Ishikawa (cell line): Measurements from ENCODE around the gene IRAK2.

Experiments
- CEBPB ChIP-seq: IDR thresholded peaks from 2 replicates; pipeline ENCODE4 v1.6.1; 2012
- CREB1 ChIP-seq: IDR thresholded peaks from 2 replicates; pipeline ENCODE4 v1.6.1; 2012; ENCODE audit warnings: low read depth
- EGR1 ChIP-seq: IDR thresholded peaks from 2 replicates; pipeline ENCODE4 v1.6.1; 2012
- EP300 ChIP-seq: IDR thresholded peaks from 2 replicates; pipeline ENCODE4 v1.6.1; 2012; ENCODE audit warnings: borderline replicate concordance
- FOXM1 ChIP-seq: IDR thresholded peaks from 2 replicates; pipeline ENCODE4 v1.6.1; 2012; ENCODE audit warnings: low read depth, borderline replicate concordance
- NFIC ChIP-seq: IDR thresholded peaks from 2 replicates; pipeline ENCODE4 v1.6.1; 2012
- RAD21 ChIP-seq: IDR thresholded peaks from 2 replicates; pipeline ENCODE4 v1.6.1; 2012; ENCODE audit warnings: low read depth
- TAF1 ChIP-seq: IDR thresholded peaks from 2 replicates; pipeline ENCODE4 v1.6.1; 2012; ENCODE audit warnings: low read depth, mild to moderate bottlenecking
- TCF12 ChIP-seq: IDR thresholded peaks from 2 replicates; pipeline ENCODE4 v1.6.1; 2012; ENCODE audit warnings: low read depth
- TEAD4 ChIP-seq: IDR thresholded peaks from 2 replicates; pipeline ENCODE4 v1.6.1; 2012
- YY1 ChIP-seq: IDR thresholded peaks from 2 replicates; pipeline ENCODE4 v1.6.1; 2012; ENCODE audit warnings: low read depth
- ZBTB7A ChIP-seq: IDR thresholded peaks from 2 replicates; pipeline ENCODE4 v1.6.1; 2012; ENCODE audit warnings: low read depth
- TF ChIP-seq, protein P1 (sequence below): IDR thresholded peaks from 2 replicates; pipeline ENCODE4 v1.6.1; 2012
- TF ChIP-seq, protein P2 (sequence below): IDR thresholded peaks from 2 replicates; pipeline ENCODE4 v1.6.1; 2012
- TF ChIP-seq, protein P3 (sequence below): IDR thresholded peaks from 2 replicates; pipeline ENCODE4 v1.6.1; 2012; ENCODE audit warnings: low read depth, mild to moderate bottlenecking

IRAK2 gene

DNA sequence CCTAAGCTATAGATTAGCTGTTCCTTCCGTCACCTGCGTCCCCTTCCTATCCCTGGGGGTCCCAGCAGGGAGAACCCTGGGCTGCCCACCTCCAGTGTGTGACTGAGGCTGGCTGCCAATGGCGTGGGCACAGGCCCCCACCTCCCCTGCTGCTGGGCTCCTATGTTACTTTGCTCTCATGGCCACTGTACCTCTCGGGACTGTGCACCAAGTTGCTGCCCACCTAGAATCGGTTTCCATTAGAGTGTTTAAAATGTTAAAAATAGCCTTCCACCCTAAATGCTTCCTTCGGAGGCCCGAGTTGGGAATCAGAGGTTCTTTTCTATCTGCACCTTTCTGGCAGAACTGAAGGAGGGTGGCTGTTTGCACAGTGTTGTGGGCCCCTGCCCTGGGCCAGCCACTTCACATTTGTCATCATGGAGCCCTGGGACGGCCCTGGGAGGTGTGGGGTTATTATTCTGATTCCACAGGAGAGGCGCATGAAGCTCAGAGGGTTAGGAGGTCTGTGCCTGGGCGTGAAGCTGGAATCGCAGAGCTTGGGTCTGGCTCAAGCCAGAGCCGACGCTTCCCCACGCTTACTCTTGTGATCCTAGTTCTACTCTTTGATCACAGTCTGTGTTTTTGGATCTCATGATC lies 29.1 kb downstream of the IRAK2 start:
- no peak for TF ChIP-seq YY1
- TF ChIP-seq EP300 = no peak
- TF ChIP-seq, protein P1, sequence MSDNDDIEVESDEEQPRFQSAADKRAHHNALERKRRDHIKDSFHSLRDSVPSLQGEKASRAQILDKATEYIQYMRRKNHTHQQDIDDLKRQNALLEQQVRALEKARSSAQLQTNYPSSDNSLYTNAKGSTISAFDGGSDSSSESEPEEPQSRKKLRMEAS = no peak
- no peak for TF ChIP-seq EGR1
- no peak for TF ChIP-seq RAD21
- no peak for TF ChIP-seq TAF1
- no peak for TF ChIP-seq NFIC
- no peak for TF ChIP-seq FOXM1
- TF ChIP-seq ZBTB7A = no peak
- no peak for TF ChIP-seq TCF12
- no peak for TF ChIP-seq CEBPB
- TF ChIP-seq CREB1 = no peak
- TF ChIP-seq, protein P2, sequence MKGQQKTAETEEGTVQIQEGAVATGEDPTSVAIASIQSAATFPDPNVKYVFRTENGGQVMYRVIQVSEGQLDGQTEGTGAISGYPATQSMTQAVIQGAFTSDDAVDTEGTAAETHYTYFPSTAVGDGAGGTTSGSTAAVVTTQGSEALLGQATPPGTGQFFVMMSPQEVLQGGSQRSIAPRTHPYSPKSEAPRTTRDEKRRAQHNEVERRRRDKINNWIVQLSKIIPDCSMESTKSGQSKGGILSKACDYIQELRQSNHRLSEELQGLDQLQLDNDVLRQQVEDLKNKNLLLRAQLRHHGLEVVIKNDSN = no peak
- no peak for TF ChIP-seq TEAD4
- TF ChIP-seq, protein P3, sequence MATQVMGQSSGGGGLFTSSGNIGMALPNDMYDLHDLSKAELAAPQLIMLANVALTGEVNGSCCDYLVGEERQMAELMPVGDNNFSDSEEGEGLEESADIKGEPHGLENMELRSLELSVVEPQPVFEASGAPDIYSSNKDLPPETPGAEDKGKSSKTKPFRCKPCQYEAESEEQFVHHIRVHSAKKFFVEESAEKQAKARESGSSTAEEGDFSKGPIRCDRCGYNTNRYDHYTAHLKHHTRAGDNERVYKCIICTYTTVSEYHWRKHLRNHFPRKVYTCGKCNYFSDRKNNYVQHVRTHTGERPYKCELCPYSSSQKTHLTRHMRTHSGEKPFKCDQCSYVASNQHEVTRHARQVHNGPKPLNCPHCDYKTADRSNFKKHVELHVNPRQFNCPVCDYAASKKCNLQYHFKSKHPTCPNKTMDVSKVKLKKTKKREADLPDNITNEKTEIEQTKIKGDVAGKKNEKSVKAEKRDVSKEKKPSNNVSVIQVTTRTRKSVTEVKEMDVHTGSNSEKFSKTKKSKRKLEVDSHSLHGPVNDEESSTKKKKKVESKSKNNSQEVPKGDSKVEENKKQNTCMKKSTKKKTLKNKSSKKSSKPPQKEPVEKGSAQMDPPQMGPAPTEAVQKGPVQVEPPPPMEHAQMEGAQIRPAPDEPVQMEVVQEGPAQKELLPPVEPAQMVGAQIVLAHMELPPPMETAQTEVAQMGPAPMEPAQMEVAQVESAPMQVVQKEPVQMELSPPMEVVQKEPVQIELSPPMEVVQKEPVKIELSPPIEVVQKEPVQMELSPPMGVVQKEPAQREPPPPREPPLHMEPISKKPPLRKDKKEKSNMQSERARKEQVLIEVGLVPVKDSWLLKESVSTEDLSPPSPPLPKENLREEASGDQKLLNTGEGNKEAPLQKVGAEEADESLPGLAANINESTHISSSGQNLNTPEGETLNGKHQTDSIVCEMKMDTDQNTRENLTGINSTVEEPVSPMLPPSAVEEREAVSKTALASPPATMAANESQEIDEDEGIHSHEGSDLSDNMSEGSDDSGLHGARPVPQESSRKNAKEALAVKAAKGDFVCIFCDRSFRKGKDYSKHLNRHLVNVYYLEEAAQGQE = no peak

DNA sequence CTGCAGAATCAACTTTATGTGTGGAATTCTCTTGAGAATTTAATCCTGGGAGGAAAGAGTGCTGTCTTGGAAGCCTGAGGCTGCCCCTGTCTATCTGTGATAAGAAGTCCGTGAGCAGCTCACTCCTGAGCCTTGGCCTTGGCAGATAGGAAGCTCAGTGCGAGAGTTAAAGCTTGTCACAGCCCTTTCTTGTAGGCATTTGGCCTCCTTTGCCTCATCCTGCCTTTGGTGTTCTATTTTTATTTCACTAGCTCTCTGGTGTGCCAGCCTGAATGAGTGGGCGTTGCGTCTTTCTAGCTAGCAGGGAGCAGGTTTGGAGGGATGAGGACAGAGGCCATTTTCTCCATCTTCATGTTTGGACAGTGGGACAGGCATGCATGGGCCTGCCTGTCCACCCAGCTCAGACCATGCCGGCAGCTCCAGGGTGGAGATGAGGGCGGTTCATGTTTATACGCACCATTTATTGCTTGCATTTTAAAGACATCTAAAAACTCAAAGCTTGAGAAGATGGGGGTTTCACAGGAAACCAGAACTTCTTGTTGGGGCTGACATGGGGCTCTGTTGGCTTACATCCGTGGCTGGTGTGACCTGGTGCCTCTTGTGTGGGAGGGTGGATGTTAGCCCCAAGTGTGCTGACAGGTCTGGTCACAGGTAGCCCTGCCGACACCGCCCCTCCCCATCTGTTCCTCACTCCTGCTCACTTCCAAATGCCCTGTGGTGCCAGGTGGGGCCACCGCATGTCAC lies 29.8 kb downstream of the IRAK2 start:
- TF ChIP-seq ZBTB7A (no peak), EGR1 (no peak), TEAD4 (no peak), FOXM1 (no peak), TAF1 (no peak)

DNA sequence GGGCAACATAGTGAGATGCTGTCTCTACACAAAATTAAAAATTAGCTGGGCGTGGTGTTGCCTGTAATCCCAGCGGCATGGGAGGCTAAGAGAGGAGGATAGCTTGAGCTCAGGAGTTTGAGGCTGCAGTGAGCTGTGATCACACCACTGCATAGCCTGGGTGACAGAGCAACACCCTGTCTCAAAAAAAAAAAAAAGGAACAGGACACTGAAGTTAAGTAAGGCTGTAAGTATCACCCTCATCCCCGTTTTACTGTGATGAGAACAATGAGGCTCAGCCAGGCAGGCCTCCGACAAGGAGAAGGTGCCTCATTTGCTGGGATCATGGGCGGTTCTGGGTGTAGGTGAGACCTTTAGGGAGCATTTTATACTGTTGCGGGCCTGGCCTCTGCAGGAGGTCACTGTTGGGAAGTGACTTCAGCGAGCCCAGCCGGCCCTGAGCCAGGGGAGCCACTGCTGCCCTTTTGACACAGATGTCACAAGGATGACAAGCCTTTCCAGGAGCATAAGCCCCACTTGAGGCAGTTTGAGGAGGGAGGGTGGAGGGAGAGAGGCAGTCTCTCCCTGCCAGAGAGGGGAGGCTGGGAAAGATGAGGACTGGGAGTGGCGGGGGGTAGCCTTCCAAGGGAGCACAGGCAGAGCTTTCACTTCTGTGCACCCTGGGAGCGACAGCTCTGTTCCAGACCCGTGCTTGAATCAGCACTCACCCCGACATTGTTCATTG lies 30.8 kb downstream of the IRAK2 start:
- no peak for TF ChIP-seq TAF1
- TF ChIP-seq, protein P2 = no peak
- no peak for TF ChIP-seq ZBTB7A
- TF ChIP-seq, protein P3 = no peak
- TF ChIP-seq CREB1 = no peak
- no peak for TF ChIP-seq EP300
- TF ChIP-seq NFIC = no peak
- no peak for TF ChIP-seq FOXM1
- no peak for TF ChIP-seq RAD21

DNA sequence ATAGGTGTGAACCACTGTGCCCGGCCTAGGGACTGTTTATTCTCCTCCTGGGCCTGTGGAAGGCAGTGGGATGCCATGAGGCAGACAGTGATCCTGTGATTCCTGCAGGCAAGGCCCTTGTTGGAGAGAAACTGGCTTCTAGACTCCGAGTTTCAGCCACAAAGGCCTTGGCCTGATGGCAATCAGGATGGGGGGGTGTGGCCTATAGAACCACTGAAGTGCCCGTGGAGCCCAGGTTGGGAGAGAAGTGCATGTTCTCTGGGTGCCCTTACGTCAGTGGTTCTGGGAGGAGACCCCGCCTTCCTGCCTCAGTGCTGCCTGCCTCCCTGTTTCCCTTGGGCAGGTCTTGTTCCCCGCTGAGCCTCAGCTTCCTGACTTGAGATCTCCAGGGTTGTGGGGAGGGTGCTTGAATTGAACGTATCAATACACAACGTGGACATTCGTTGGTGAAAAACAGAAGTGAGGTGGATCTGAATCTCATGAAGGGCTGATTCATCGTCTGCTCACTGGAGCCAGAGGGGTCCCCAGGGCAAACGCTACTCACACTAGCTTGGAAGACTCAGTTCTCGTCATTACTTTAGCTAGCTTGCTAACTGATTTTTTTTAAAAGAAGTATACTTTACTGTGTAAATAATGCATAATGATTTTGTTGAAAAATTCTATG lies 31.8 kb downstream of the IRAK2 start:
- TF ChIP-seq TCF12 (no peak), NFIC (no peak), YY1 (no peak)
- TF ChIP-seq, protein P2 = no peak

DNA sequence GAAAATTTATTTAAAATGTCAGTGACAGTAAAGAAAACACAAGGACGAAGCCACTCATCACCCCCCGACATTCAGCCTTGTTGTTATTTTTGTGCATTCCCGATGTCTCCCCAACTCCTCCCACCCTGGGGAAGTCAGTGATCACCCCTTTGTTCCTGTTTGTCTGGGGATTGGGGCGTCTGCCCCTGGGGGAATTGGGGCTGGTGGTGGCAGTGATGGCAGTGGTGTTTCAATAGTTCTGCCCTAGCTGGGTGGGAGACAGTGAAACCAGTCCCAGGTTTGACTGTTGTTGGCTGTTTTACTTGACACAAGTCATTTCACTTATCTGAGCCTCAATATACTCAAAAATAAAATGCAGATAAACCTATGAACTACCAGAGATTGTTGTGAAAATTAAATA lies 33.5 kb downstream of the IRAK2 start:
- TF ChIP-seq TEAD4 = no peak
- no peak for TF ChIP-seq RAD21
- no peak for TF ChIP-seq CEBPB
- TF ChIP-seq TCF12 = no peak
- TF ChIP-seq, protein P2 = no peak
- no peak for TF ChIP-seq FOXM1
- TF ChIP-seq YY1 = no peak
- no peak for TF ChIP-seq ZBTB7A
- no peak for TF ChIP-seq TAF1
- no peak for TF ChIP-seq CREB1
- no peak for TF ChIP-seq EGR1
- TF ChIP-seq, protein P1 = no peak
